ENCODE measurements around the gene RALGAPB.

RALGAPB gene

DNA sequence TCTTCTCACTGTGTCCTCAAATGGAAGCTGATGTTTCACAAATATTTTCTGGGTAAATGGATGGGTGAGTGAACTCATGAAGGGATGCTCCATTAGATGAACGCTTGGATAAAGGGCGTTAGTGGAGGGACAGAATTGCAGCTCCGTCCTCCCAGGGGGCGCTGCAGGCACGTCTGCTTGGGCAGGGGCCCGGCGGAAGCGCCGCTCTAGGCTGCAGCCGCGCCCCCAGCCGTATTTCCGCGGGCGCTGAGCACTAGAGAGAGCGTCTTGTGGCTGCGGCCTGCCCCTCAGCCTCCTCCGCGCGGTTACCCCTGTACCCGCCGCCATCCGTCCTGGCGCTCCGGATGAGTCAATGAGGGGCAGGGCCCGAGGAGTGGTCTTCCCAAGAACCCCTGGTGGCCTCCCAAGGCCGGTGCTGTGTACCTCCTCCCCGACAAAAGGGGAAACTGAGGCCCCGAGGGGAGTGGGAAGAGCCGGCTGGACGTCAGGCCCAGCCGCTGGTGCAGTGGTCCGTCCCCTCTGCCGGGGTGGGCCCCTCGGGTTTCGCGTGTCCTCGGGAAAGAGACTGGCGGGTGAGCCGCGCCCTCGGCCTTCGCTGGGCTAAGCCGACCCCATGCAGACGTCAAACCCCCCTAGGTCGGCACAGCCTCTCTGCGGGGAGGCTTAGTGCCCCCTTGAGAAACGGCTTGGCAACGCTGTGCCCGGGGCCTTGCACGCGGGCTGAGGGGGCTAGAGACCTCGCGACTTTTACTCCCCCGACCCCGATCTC is 26.0 kb upstream of the RALGAPB start (continued):
- TF ChIP-seq, protein P1, sequence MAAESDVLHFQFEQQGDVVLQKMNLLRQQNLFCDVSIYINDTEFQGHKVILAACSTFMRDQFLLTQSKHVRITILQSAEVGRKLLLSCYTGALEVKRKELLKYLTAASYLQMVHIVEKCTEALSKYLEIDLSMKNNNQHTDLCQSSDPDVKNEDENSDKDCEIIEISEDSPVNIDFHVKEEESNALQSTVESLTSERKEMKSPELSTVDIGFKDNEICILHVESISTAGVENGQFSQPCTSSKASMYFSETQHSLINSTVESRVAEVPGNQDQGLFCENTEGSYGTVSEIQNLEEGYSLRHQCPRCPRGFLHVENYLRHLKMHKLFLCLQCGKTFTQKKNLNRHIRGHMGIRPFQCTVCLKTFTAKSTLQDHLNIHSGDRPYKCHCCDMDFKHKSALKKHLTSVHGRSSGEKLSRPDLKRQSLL (tag by site-specific recombination; IDR thresholded peaks at IDR 0.05), result 0 out of 2 replicates have a peak, but pooled peaks have one; percentile 52
- TF ChIP-seq, protein P2, sequence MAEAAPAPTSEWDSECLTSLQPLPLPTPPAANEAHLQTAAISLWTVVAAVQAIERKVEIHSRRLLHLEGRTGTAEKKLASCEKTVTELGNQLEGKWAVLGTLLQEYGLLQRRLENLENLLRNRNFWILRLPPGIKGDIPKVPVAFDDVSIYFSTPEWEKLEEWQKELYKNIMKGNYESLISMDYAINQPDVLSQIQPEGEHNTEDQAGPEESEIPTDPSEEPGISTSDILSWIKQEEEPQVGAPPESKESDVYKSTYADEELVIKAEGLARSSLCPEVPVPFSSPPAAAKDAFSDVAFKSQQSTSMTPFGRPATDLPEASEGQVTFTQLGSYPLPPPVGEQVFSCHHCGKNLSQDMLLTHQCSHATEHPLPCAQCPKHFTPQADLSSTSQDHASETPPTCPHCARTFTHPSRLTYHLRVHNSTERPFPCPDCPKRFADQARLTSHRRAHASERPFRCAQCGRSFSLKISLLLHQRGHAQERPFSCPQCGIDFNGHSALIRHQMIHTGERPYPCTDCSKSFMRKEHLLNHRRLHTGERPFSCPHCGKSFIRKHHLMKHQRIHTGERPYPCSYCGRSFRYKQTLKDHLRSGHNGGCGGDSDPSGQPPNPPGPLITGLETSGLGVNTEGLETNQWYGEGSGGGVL (tag by site-specific recombination; IDR thresholded peaks at IDR 0.05), result peak; percentile 41
- TF ChIP-seq, protein P3, sequence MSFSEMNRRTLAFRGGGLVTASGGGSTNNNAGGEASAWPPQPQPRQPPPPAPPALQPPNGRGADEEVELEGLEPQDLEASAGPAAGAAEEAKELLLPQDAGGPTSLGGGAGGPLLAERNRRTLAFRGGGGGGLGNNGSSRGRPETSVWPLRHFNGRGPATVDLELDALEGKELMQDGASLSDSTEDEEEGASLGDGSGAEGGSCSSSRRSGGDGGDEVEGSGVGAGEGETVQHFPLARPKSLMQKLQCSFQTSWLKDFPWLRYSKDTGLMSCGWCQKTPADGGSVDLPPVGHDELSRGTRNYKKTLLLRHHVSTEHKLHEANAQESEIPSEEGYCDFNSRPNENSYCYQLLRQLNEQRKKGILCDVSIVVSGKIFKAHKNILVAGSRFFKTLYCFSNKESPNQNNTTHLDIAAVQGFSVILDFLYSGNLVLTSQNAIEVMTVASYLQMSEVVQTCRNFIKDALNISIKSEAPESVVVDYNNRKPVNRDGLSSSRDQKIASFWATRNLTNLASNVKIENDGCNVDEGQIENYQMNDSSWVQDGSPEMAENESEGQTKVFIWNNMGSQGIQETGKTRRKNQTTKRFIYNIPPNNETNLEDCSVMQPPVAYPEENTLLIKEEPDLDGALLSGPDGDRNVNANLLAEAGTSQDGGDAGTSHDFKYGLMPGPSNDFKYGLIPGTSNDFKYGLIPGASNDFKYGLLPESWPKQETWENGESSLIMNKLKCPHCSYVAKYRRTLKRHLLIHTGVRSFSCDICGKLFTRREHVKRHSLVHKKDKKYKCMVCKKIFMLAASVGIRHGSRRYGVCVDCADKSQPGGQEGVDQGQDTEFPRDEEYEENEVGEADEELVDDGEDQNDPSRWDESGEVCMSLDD (tag by site-specific recombination; IDR thresholded peaks at IDR 0.05), result peak; percentile 98
- TF ChIP-seq ZBTB17 (tag by site-specific recombination; IDR thresholded peaks at IDR 0.05) (peak; percentile 80), ZNF366 (tag by site-specific recombination; conservative IDR thresholded peaks at IDR 0.05) (0 out of 2 replicates have a peak, but pooled peaks have one; percentile 45), ZNF211 (tag by site-specific recombination; IDR thresholded peaks at IDR 0.05; ENCODE audit: low read depth) (no peak), ZNF148 (tag by site-specific recombination; IDR thresholded peaks at IDR 0.05; ENCODE audit: borderline replicate concordance) (no peak), ZNF747 (tag by site-specific recombination; IDR thresholded peaks at IDR 0.05) (no peak), ZNF16 (tag by site-specific recombination; IDR thresholded peaks at IDR 0.05; ENCODE audit: low read depth) (no peak), IKZF3 (tag by site-specific recombination; IDR thresholded peaks at IDR 0.05) (no peak), ZNF660 (tag by site-specific recombination; IDR thresholded peaks at IDR 0.05) (no peak; the same call in 1 of the 2 replicates), GLIS2 (tag by site-specific recombination; IDR thresholded peaks at IDR 0.05) (peak; percentile 89), REPIN1 (tag by site-specific recombination; IDR thresholded peaks at IDR 0.05; ENCODE audit: low read depth) (no peak), ZFHX2 (tag by site-specific recombination; conservative IDR thresholded peaks at IDR 0.05) (peak; percentile 74), ZNF24 (tag by site-specific recombination; IDR thresholded peaks at IDR 0.05) (peak; percentile 94), ZNF658 (tag by site-specific recombination; IDR thresholded peaks at IDR 0.05) (no peak), ZNF645 (tag by site-specific recombination; IDR thresholded peaks at IDR 0.05) (no peak; the same call in 1 of the 2 replicates), ZNF48 (tag by site-specific recombination; IDR thresholded peaks at IDR 0.05) (no peak), YY1 (tag by site-specific recombination; IDR thresholded peaks at IDR 0.05) (peak; percentile 79), ZNF629 (tag by site-specific recombination; IDR thresholded peaks at IDR 0.05) (peak; percentile 84), CTCF (tag by site-specific recombination; IDR thresholded peaks at IDR 0.05) (peak; percentile 99), ZNF394 (tag by site-specific recombination; IDR thresholded peaks at IDR 0.05; ENCODE audit: borderline replicate concordance) (peak; percentile 81)
- TF ChIP-seq, protein P4, sequence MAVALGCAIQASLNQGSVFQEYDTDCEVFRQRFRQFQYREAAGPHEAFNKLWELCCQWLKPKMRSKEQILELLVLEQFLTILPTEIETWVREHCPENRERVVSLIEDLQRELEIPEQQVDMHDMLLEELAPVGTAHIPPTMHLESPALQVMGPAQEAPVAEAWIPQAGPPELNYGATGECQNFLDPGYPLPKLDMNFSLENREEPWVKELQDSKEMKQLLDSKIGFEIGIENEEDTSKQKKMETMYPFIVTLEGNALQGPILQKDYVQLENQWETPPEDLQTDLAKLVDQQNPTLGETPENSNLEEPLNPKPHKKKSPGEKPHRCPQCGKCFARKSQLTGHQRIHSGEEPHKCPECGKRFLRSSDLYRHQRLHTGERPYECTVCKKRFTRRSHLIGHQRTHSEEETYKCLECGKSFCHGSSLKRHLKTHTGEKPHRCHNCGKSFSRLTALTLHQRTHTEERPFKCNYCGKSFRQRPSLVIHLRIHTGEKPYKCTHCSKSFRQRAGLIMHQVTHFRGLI (tag by site-specific recombination; IDR thresholded peaks at IDR 0.05), result peak; percentile 57; the same call in 1 of the 2 replicates
- TF ChIP-seq, protein P5, sequence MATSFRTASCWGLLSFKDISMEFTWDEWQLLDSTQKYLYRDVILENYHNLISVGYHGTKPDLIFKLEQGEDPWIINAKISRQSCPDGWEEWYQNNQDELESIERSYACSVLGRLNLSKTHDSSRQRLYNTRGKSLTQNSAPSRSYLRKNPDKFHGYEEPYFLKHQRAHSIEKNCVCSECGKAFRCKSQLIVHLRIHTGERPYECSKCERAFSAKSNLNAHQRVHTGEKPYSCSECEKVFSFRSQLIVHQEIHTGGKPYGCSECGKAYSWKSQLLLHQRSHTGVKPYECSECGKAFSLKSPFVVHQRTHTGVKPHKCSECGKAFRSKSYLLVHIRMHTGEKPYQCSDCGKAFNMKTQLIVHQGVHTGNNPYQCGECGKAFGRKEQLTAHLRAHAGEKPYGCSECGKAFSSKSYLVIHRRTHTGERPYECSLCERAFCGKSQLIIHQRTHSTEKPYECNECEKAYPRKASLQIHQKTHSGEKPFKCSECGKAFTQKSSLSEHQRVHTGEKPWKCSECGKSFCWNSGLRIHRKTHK (tag by site-specific recombination; IDR thresholded peaks at IDR 0.05), result no peak

Measured in HEK293 (cell line).